HepG2 (cell line): Measurements from ENCODE around the gene MFSD12. TPM values are rescaled to one million over a fixed set of nuclear protein-coding genes. Genes with fewer than 3 reads are reported as not detected.
A peak's percentile ranks its signal among the peaks of the same experiment; 100 is the strongest.

Source experiments
- AKAP8 ChIP-seq: sonication (generic); formaldehyde crosslinking; IDR thresholded peaks from 2 replicates; pipeline ENCODE4 v1.5.1; 2020; ENCODE audit warnings: mild to moderate bottlenecking, missing genetic modification reagents
- CHCHD3 ChIP-seq: sonication (generic); formaldehyde crosslinking; IDR thresholded peaks from 2 replicates; pipeline ENCODE4 v1.8.0; 2022; ENCODE audit warnings: mild to moderate bottlenecking, missing genetic modification reagents, moderate library complexity
- FOXK2 ChIP-seq: fragments of 450-650 bp; IDR thresholded peaks from 2 replicates; pipeline ENCODE4 v1.6.1; 2016
- NR2C2 ChIP-seq: sonication (generic); formaldehyde crosslinking; IDR thresholded peaks from 2 replicates; pipeline ENCODE4 v1.4.0; 2020; ENCODE audit warnings: missing genetic modification reagents, mild to moderate bottlenecking, moderate library complexity, borderline replicate concordance
- RBFOX2 ChIP-seq: fragments of 200-400 bp; formaldehyde crosslinking; IDR thresholded peaks from 2 replicates; pipeline ENCODE4 v1.6.1; 2017; ENCODE audit warnings: low read depth, mild to moderate bottlenecking, low read length
- SP5 ChIP-seq: IDR thresholded peaks from 2 replicates; pipeline ENCODE4 v1.6.1; 2016; ENCODE audit warnings: low read depth, borderline replicate concordance
- XRCC5 ChIP-seq: fragments of 200-400 bp; formaldehyde crosslinking; optimal IDR thresholded peaks from 2 replicates; pipeline ENCODE3; 2017; ENCODE audit warnings: mild to moderate bottlenecking, low read length
- ZMYM2 ChIP-seq: sonication (generic); formaldehyde crosslinking; IDR thresholded peaks from 2 replicates; pipeline ENCODE4 v1.8.0; 2022; ENCODE audit warnings: mild to moderate bottlenecking, missing genetic modification reagents
- ZNF207 ChIP-seq: fragments of 450-650 bp; IDR thresholded peaks from 2 replicates; pipeline ENCODE4 v1.6.1; 2016; ENCODE audit warnings: antibody characterized with exemption, borderline replicate concordance
- polyA plus RNA-seq, 8 experiments: library from polyadenylated mRNA; depleted of rRNA in 3 of 8; stranded (reverse) in 7 of 8; unstranded in 1 of 8; fragments of >200 nt; fragmentation: Illumina TruSeq in 4 of 8; extraction: Trizol in 4 of 8; gene quantifications; 2 replicates each; pipeline versions ENCODE4 v1.2.1 to v1.2.3, GENCODE V29; 2011 to 2016; ENCODE audit warnings: low read depth in 4 of 8, missing spikeins in 1 of 8, mixed read lengths in 1 of 8; ENCODE audit not compliant: insufficient read depth in 1 of 8
- total RNA-seq, 5 experiments: library from RNA; depleted of rRNA; stranded (reverse); fragments of >200 nt; fragmentation: Illumina TruSeq; extraction: Trizol; gene quantifications; 2 replicates each; pipeline ENCODE4 v1.2.3, GENCODE V29; 2016; ENCODE audit warnings: low read depth in 1 of 5
- TF ChIP-seq, protein P1 (sequence below): sonication (generic); formaldehyde crosslinking; IDR thresholded peaks from 2 replicates; pipeline ENCODE4 v1.8.1; 2023; ENCODE audit warnings: mild to moderate bottlenecking, missing genetic modification reagents
- TF ChIP-seq, protein P2 (sequence below): sonication (generic); formaldehyde crosslinking; IDR thresholded peaks from 2 replicates; pipeline ENCODE4 v1.8.0; 2022; ENCODE audit warnings: low read depth, missing genetic modification reagents
- TF ChIP-seq, protein P3 (sequence below): sonication (generic); formaldehyde crosslinking; IDR thresholded peaks from 2 replicates; pipeline ENCODE4 v1.8.0; 2022; ENCODE audit warnings: mild to moderate bottlenecking, missing genetic modification reagents, moderate library complexity
- TF ChIP-seq, protein P4 (sequence below): sonication (generic); formaldehyde crosslinking; conservative IDR thresholded peaks from 2 replicates; pipeline ENCODE4 v1.4.0; 2020; ENCODE audit warnings: missing genetic modification reagents

Gene MFSD12
- total and polyA plus RNA-seq, 2 of the 13 experiments (the other 11 are each of a cell fraction or from before 2014, with no cell fraction given) = 27.2 to 29.1 TPM

DNA sequence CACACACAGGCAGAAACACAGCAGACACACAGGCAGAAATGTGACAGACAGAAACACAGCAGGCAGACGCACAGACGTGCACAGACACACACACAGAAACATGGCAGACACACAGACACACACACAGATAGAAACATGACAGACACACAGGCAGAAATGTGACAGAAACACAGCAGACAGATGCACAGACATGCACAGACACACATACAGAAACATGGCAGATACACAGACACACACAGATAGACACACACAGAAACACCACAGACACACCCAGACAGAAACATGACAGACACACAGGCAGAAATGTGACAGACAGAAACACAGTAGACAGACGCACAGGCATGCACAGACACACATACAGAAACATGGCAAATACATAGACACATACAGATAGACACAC lies 48.0 kb upstream of the MFSD12 start (continued):
- TF ChIP-seq RBFOX2 (no peak), XRCC5 (no peak), SP5 (CRISPR knock-in tag) (no peak), CHCHD3 (CRISPR knock-in tag) (no peak), AKAP8 (CRISPR knock-in tag) (no peak), ZMYM2 (CRISPR knock-in tag) (no peak), ZNF207 (no peak), NR2C2 (no peak), FOXK2 (peak; percentile 6; the same call in 1 of the 2 replicates)
- TF ChIP-seq, protein P1, sequence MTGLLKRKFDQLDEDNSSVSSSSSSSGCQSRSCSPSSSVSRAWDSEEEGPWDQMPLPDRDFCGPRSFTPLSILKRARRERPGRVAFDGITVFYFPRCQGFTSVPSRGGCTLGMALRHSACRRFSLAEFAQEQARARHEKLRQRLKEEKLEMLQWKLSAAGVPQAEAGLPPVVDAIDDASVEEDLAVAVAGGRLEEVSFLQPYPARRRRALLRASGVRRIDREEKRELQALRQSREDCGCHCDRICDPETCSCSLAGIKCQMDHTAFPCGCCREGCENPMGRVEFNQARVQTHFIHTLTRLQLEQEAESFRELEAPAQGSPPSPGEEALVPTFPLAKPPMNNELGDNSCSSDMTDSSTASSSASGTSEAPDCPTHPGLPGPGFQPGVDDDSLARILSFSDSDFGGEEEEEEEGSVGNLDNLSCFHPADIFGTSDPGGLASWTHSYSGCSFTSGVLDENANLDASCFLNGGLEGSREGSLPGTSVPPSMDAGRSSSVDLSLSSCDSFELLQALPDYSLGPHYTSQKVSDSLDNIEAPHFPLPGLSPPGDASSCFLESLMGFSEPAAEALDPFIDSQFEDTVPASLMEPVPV (CRISPR knock-in tag) = no peak
- TF ChIP-seq, protein P2, sequence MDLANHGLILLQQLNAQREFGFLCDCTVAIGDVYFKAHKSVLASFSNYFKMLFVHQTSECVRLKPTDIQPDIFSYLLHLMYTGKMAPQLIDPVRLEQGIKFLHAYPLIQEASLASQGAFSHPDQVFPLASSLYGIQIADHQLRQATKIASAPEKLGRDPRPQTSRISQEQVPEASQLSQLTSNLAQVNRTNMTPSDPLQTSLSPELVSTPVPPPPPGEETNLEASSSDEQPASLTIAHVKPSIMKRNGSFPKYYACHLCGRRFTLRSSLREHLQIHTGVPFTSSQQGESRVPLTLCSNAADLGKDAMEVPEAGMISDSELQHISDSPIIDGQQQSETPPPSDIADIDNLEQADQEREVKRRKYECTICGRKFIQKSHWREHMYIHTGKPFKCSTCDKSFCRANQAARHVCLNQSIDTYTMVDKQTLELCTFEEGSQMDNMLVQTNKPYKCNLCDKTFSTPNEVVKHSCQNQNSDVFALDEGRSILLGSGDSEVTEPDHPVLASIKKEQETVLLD (CRISPR knock-in tag) = no peak
- TF ChIP-seq, protein P3, sequence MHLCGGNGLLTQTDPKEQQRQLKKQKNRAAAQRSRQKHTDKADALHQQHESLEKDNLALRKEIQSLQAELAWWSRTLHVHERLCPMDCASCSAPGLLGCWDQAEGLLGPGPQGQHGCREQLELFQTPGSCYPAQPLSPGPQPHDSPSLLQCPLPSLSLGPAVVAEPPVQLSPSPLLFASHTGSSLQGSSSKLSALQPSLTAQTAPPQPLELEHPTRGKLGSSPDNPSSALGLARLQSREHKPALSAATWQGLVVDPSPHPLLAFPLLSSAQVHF = no peak
- TF ChIP-seq, protein P4, sequence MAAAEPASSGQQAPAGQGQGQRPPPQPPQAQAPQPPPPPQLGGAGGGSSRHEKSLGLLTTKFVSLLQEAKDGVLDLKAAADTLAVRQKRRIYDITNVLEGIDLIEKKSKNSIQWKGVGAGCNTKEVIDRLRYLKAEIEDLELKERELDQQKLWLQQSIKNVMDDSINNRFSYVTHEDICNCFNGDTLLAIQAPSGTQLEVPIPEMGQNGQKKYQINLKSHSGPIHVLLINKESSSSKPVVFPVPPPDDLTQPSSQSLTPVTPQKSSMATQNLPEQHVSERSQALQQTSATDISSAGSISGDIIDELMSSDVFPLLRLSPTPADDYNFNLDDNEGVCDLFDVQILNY (CRISPR knock-in tag) = no peak
